ENCODE measurements around the gene TRIM2.

GRCh38 chr4:153267890-153268289 lies 63.6 kb downstream of the TRIM2 start:
- TF ChIP-seq POLR2A (IDR thresholded peaks at IDR 0.05; ENCODE audit: low read length) (no peak), GATA1 (IDR thresholded peaks at IDR 0.05; ENCODE audit: low read depth, low read length) (no peak)
